Putamen (tissue), 1 donor: ENCODE data around the gene TSR2.
A peak's percentile ranks its signal among the peaks of the same experiment; 100 is the strongest.

Experiments
- DNase-seq: peaks from one replicate; pipeline ENCODE4 v3.0.0-alpha.2; 2016; ENCODE audit warnings: low spot score

The TSR2 gene, protein sequence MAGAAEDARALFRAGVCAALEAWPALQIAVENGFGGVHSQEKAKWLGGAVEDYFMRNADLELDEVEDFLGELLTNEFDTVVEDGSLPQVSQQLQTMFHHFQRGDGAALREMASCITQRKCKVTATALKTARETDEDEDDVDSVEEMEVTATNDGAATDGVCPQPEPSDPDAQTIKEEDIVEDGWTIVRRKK

DNA sequence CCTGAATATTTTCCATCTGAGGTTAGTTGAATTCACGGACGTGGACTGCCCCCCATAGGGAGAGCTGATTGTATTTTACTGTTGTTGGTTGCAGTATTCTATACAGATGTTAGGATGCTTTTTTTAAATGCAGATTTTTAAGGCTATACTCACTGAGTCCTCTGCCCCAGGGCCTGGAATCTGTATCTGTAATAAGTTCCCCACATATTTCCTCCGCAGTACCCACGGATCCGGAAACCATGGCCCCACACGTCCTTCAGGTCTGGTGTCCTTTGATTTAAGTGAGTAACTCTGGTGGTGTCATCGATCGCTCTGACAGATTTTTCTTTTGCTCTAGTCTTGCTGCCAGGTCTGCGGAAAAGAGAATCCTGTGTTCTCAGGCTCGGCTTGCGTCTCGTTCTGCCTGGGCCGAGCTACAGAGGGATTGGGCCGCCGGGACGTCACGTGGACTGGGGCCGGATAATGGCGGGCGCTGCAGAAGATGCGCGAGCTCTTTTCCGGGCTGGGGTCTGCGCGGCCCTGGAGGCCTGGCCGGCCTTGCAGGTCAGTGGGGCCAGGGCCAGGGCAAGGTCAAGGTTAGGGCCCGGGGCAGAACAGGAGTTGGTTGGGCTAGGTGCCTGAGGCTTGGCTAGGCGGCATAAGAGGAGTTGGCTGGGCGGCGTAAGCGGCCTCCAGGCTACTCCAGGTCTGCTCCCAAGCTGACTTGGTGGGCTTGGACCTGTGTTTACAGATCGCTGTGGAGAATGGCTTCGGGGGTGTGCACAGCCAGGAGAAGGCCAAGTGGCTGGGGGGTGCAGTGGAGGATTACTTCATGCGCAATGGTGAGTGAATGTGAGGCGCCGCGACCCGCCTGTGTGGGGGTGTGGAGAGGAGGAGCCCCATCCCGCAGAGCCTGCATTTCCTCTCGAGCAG lies at the start of gene TSR2:
TSS of gene TSR2 (plus strand) at position 445 of the 912 bp plus-strand sequence. CDS start at position 463, 18 bp downstream.
- DNase-seq: peak; percentile 81

DNA sequence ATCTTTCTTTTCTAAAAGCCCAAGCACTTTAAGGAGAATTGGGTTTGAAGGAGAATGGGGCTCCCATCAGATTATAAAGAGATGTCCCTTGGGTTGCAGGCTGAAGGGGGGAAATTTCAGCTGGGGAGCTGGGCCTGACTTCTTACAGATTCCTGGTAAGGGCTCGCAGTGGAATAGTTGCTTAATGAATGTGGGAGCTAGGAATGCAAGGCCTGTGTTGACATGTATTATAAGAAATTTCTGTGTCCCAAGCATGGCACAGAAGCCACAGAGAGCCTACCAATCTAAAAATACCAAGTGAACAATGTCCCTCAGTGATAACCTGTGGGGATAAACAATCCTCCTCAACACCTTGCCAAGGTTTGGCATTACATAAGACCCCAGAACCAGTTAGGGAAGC lies 43.1 kb upstream of the TSR2 start:
- no peak for DNase-seq

DNA sequence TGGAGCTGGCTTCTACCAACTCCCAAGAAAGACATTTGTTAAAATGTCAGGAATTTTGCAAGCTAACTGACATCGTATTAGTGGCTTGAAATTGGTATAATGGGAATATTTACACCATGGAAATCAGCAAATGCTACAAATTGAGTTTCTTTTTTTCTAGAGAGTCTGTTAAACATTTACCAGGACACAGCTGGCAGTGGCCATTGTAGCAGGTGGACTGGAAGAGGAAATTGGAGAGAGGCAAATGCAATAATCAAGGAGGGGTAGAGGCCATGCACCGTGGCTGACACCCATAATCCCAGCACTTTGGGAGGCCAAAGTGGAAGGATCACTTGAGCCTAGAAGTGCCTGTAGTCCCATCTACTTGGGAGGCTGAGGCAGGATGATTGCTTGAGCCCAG lies 32.9 kb upstream of the TSR2 start:
- DNase-seq: no peak

DNA sequence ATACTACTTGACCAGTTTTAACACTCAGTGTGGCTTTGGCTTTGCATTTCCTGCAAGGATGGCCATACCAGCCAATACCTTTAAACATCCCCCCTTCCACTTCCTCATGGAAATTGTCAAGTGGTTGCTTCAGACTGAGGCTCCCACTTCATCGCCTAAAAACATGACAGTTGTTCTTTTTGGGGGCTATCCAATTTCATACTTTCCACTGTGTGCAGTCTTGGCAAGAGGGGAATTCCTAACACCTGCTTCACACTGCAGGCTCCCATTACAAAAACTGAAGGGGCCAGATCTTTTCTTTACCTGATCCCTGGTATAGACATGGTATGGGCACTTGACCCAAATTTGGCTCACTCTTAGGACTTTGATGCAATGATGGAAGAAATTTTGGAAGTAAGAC lies 28.5 kb upstream of the TSR2 start:
- no peak for DNase-seq

DNA sequence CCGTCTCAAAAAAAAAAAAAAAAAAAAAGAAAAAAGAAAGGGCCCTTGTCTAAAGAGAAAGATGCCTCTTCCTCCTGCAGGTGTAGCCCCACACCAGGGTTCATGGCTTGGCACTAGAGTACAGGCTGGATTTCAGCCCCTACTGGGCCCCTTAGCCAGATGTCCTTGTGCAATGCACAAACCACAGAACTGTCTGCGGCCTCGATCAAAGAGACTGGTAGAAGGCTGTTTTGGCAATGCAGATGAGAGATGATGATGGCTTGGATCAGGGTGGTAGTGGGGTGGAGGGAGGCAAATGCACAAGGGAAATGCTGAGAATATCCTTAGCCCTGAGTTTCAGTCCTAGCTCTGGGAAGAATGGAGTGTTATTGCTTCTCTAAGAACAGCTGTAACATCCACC lies 26.5 kb upstream of the TSR2 start:
- no peak for DNase-seq

DNA sequence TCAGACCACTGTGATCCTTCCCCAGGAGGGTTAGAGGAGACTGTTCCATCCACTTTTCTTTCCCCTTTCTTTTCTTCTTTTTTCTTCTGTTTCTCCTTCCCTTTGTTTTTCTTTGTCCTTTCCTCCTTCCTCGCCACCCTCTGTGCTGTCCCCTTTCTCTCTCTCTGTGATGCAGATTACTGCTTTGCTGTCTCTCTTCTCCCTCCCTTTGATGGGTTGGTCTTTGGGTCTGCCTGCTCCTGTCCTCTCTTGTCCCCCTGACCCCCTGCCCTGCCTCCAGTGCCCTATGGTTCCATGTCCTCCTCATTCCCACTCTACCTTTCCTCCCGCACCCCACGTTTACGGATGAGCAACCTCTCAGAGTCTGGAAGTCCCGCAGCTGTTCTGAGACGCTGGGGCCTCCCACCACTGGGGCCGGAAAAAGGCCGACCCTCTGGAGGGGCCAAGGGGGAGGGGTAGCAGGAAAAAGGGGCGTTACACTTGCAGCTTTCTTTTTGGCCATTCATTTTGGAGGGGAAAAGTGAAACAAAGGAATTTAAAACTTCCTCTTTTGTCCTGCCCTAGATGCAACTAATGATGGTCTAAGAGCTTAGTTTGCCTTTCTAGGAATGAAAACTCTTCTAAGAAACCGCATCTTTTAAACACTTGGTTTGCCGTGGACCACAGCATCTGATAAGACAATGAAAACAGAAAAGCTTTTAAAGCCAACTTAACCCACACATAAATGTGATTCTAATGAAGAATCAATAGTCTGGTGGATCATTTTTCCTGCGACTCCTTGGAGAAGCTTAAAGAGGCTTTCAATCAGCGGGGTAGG lies 24.5 kb upstream of the TSR2 start:
- no peak for DNase-seq

DNA sequence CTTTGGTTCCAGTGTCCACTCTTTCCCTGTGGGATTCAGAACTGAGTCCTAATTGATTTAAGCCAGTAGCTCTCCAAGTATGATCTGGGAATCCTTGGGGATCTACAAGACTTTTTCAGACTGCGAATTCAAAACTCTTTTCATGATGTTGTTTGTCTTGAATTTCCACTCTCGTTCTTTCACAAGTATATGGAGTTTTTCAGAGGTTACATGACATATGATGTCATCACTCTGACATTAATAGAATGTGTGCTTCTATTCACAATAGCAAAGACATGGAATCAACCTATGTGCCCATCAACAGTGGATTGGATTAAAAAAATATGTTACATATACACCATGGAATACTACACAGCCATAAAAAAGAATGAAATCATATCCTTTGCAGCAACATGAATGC lies 23.2 kb upstream of the TSR2 start:
- no peak for DNase-seq

DNA sequence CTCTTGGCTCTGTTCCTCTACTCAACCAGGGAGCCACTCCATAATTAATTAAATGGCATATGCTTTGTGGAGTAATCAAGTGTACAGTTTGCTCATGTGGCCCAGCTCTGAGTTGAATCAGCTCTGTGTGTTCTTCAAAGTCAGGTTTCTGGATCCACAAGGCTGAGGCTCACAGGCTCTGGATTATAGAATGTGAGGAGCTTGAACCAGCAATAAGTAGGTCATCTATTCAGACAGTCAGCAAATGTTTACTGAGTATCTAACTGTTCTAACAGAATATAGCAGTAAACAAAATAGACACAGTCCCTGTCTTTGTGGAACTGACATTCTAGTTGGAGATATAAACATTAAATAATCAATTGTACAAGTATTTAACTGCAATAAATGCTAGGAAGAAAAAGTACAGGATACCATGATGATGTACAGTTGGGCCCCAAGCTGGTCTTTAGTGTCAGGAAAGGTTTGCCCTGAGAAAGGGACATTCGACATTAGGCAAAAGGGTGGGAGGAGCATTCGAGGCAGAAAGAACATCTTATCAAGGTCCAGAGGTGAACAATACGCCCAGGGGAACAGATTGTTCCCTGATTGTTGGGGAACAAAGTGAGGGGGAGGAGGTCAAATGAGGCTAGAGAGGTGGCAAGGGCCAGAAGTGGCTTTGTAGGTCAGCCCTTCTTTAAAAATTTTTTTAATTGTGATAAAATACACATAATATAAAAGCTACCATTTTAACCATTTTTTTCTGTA lies 20.5 kb upstream of the TSR2 start:
- no peak for DNase-seq

DNA sequence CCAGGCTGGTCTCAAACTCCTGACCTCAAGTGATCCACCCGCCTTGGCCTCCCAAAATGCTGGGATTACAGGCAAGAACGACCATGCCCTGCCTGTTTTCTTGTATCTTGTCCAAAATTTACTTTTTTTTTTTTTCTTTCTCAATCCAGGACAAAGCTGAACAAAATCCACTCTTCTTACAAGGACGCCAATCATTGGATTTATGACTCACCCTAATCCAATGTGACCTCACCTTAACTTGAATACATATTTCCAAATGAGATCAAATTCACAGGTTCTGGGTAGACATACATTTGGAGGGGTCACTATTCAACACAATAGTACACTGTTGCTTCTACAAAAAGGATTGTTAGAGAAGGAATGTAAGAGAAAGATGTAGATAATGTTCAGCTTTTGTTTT lies 18.0 kb upstream of the TSR2 start:
- no peak for DNase-seq

DNA sequence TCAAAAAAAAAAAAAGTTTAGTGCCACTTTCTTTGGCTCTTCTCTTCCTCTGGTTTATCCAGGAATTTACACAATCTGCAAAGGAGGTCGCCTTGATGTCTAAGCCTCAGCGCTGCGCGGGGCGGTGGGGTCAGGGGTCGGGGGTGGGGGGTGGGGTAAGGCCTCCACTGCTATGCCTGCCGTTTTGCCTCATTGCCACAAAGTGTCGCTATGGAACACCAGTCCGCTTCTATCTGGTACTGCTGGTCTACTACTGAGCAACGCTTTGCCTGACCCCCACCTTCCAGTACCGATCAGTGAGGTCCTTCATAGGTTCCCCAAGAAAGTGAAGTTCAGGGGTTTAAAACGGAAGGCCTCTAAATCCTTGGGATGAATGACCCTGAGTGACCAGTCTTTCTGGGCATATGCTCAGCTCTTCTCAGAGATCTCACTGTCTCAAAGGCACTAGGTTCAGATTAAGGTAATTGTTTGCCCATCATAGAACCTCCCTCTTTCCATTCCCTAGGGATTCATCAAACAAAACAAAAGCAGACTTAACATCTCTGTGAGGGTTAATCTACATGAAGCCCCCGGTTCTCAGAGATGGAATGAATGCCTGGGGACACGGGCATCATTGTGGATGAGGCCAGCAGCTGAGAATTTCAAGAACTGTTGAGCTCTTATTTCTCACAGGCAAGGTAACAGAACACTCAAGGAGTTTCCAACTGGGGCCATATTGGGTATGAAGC lies 16.9 kb upstream of the TSR2 start:
- DNase-seq: no peak

DNA sequence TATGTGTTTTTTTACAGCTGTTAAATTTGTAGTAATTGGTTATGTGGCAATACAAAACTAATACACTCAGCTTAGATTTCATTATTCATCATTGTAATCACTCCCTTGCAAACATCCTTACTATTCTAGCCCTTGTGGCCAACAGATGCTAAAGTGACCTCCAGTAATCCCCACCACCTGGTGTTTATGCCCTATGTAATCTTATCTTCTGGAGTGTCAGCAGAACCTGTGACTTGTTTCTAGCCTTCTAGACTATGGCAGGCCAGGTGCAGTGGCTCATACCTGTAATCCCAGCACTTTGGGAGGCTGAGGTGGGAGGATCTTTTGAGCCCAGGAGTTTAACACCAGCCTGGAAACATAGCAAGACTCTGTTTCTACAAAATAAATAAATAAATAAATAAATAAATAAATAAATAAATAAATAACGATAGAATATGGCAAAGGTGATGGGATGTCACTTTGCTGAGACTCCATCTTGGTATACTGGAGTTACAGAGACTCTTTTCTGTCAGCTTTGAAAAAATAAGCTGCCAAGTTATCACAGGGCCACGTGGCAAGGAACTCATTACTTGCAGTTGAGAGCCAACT lies 12.3 kb upstream of the TSR2 start:
- DNase-seq: no peak

DNA sequence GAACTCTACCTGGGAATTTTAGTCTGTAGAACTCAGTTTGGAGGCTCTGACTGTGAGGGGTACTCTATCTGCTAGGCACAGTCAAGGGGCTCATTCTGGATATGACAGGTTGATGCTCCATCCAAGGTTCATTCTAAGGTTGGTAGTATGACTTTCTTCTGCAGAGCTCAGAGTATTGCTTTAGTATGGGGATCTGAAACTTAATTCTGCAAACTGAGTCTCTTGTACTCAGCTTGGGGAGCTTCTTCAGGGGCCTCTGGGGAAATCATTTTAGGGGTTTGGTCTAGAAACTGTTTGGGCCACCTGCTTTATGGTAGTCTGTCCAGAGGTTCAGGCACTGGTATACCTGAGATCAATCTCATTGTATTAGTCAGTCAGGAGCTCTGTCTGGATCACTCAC lies 9.7 kb upstream of the TSR2 start:
- DNase-seq: no peak

DNA sequence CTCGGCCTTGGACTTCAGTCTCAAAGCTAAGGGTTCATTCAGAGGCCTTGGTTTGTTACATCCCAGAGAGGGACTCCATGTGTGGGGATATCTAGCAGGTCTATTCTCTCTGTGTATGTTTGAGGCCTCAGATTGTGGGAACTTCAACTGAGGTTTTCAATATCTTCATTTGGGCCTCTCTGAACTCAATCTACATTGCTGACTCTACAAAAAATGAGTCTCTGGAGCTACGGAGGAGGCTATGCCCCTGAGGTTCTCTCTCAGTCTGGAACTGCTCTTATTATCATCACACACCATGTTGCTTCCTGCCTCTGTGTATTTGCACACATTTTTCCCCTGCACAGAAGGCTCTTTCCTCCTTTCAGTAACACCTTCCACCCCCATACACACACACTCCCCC lies 5.1 kb upstream of the TSR2 start:
- DNase-seq: no peak

DNA sequence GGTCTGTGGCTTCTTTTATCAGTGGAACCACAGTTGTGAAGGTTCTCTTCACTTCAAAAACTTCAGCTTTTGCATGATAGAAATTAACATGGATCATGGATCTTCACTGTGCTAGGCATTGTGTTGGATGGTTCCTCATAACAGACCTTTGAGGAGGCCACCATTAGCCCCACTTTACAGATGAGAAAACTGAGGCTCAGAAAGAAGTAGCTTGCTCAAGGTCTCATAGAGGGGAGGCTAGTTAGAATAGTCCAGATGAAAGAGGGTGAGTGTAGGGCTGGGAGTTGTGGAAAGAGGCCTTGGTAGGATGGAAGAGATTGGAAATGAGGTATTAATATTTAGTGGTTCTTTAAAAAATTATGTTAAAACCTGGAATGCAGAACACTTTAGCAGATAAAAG lies 2.6 kb downstream of the TSR2 start:
- DNase-seq: no peak

DNA sequence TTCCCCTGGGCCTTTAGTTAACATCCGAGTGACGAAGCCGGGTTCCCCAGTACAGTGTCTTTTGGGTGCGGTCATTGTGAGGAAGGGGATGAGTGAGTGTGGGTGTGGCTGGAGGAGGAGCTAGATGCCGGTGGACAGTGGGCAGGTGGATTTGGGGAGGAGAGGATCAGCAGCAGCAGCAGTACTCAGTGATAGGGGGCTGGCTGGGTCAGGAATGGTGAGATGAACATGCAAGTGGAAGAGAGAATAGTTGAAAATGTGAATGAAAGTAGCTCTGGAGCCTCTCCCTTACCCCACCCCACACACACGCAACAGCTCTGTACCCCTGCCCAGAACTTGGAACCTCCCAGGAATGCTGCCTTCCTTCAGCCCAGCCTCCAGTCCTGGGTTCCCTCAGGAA lies 4.5 kb downstream of the TSR2 start:
- no peak for DNase-seq

DNA sequence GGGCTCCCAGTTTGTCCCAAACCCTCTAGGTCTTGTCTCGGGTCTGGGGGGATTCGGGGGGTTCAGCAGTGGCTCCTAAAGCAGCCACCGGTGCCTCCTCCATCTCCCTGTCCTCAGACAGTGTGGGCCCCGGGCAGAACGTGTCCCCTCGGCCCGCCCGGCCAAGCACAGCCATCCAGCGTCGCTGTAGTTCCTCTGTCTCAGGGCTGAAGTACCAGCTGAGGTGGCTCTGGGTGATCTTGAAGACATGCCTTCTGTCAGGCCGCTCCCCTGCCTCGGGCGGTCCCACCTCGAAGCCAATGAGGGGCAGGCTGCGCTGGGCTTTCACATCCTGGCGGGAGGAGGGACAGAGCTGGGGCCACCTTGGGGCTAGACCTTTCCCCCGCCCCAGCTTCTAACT lies 5.9 kb downstream of the TSR2 start:
- DNase-seq: no peak

DNA sequence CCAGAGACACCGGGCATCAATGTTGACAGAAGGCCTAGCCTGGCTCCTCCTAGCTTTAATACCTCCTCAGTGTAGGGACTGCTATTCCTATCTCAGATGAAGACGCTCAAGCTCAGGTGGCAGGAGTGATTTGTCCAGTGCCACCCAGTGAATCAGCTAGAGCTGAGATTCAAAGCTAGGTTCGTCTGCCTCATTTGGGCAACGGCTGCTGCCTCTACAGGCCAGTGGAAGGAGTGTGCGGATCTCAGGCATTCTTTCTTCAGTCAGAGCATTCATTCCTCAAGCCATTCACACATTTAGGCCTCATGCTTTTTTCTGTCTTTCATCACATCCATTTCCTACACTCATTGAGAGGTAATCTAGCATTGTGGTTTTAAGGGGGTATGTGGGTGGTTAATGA lies 7.3 kb downstream of the TSR2 start:
- peak; percentile 1 for DNase-seq

DNA sequence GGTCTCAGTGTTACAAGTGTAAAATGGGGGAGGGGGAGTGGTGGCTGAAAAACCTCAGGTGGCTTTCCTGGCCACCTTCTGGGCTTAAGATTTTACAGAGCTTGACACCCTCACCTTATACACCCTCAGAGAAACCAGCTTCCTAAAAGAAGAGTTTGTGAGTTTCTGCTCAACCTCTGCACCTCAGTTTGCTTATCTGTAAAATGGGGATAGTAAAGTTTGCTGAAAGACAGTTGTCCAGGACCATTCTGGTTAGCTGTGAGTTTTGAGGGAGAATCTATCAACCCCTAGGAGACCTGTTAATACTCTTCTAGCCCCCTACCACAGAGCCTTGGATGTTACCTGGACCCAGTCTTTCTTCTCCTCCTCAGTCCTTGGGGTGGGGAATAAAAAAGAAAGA lies 9.7 kb downstream of the TSR2 start:
- DNase-seq: no peak

DNA sequence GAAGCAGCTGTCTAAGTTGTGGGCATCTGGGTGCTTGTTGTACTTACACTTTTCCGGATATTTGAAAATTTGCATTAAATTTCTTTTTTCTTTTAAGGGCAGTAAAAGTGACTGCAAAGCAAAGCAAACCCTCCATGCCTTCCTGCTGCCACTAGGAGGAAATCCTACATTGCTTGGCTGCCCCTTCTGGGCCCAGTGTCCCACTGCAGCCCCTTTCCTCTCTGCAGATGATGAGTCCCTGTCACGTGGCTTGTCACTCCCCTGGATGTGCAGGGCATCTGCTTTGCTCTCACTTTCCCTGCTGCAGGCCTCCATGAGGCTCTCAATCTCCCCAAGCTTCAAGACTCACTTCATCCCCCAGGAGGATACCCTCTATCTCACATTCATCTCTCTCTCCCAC lies 12.7 kb downstream of the TSR2 start:
- DNase-seq: no peak

DNA sequence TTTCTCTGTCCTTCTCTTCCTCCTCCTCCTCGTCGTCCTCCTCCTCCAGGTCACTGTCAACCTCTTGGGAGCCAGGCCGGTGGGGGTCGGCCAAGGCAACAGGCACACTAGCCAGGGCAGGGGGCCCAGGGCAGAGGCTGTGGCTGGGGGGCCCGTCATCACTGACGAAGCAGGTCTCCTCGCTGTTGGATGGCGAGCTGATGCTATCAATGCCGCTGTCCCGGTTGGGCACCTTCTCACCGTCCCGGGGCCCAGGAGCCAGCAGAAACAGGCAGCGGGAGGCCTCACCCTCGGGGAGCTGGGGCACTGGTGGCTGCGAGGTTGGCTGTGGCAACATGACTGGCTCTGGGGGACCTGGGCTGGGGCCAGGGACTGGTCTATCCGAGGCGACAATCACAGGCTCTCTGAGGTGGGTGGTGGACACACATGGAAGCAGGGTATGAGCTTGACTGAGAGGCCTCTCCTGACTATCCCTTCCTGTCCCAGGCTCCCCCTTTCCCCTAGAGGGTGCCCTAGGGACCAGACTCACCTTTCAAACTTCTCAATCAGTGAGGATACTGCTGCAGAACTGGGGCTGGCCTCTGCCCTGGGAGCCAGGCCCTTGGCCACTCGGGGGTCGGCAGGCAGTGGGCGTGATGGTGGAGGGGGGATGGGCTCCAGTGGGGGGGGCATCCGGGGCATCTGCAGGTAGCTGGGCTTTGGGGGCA lies 30.0 kb downstream of the TSR2 start:
- no peak for DNase-seq
